Measurements from ENCODE around the gene CABLES2.

CABLES2 gene

GRCh38 chr20:62402456-62403150, 4.5 kb downstream of the CABLES2 start:
- Histone ChIP-seq H3K27me3 (ENCODE audit: control insufficient read depth, insufficient read depth, low read length) (no peaks in the 10 kb centered on the region), H3K36me3 (ENCODE audit: control insufficient read depth, insufficient read depth, low read length) (no peaks in the 10 kb centered on the region; the same call in 1 of the 2 replicates), H3K4me1 (ENCODE audit: control insufficient read depth, insufficient read depth, low read length) (no peaks in the 10 kb centered on the region), H3K4me3 (ENCODE audit: low read length) (no peak overlapping the region), H3K27ac (ENCODE audit: low read length) (no peak overlapping the region), H3K9me3 (ENCODE audit: control insufficient read depth, insufficient read depth, low read length) (no peaks in the 10 kb centered on the region)
- no peak for DNase-seq (ENCODE audit: low read depth, low spot score)
- no CpG with 5 or more reads among the region's 23 CpGs for WGBS (ENCODE audit: insufficient coverage, insufficient read length)

- DNase-seq (ENCODE audit: low read depth, low spot score) = no peak
- Histone ChIP-seq H3K4me1 (ENCODE audit: control insufficient read depth, insufficient read depth, low read length) (no peaks in the 10 kb centered on the region), H3K9me3 (ENCODE audit: control insufficient read depth, insufficient read depth, low read length) (no peaks in the 10 kb centered on the region), H3K27me3 (ENCODE audit: control insufficient read depth, insufficient read depth, low read length) (no peaks in the 10 kb centered on the region), H3K4me3 (ENCODE audit: low read length) (no peak overlapping the region), H3K36me3 (ENCODE audit: control insufficient read depth, insufficient read depth, low read length) (no peaks in the 10 kb centered on the region; the same call in 1 of the 2 replicates), H3K27ac (ENCODE audit: low read length) (no peak overlapping the region)
- no CpG with 5 or more reads among the region's 21 CpGs for WGBS (ENCODE audit: insufficient coverage, insufficient read length)
Observed at GRCh38 chr20:62401331-62401779, 5.7 kb downstream of the CABLES2 start.

- DNase-seq (ENCODE audit: low read depth, low spot score) = no peak
- Histone ChIP-seq H3K27ac (ENCODE audit: low read length) (no peak overlapping the region), H3K4me1 (ENCODE audit: control insufficient read depth, insufficient read depth, low read length) (no peaks in the 10 kb centered on the region), H3K36me3 (ENCODE audit: control insufficient read depth, insufficient read depth, low read length) (no peaks in the 10 kb centered on the region; the same call in 1 of the 2 replicates), H3K4me3 (ENCODE audit: low read length) (no peak overlapping the region), H3K9me3 (ENCODE audit: control insufficient read depth, insufficient read depth, low read length) (no peaks in the 10 kb centered on the region), H3K27me3 (ENCODE audit: control insufficient read depth, insufficient read depth, low read length) (no peaks in the 10 kb centered on the region)
- WGBS (ENCODE audit: insufficient coverage, insufficient read length) = no CpG with 5 or more reads among the region's 10 CpGs
Observed at GRCh38 chr20:62400541-62400940, 6.5 kb downstream of the CABLES2 start.

GRCh38 chr20:62400021-62400420, 7.1 kb downstream of the CABLES2 start:
- no peaks in the 10 kb centered on the region for H3K9me3 ChIP-seq (ENCODE audit: control insufficient read depth, insufficient read depth, low read length)
- no peak for DNase-seq (ENCODE audit: low read depth, low spot score)
- no peaks in the 10 kb centered on the region; the same call in 1 of the 2 replicates for H3K36me3 ChIP-seq (ENCODE audit: control insufficient read depth, insufficient read depth, low read length)
- no CpG with 5 or more reads among the region's 7 CpGs for WGBS (ENCODE audit: insufficient coverage, insufficient read length)
- H3K27ac ChIP-seq (ENCODE audit: low read length) = no peak overlapping the region
- no peaks in the 10 kb centered on the region for H3K27me3 ChIP-seq (ENCODE audit: control insufficient read depth, insufficient read depth, low read length)
- no peak overlapping the region for H3K4me3 ChIP-seq (ENCODE audit: low read length)
- H3K4me1 ChIP-seq (ENCODE audit: control insufficient read depth, insufficient read depth, low read length) = no peaks in the 10 kb centered on the region

- Histone ChIP-seq H3K27ac (ENCODE audit: low read length) (no peak overlapping the region), H3K36me3 (ENCODE audit: control insufficient read depth, insufficient read depth, low read length) (no peaks in the 10 kb centered on the region; the same call in 1 of the 2 replicates), H3K4me3 (ENCODE audit: low read length) (no peak overlapping the region), H3K4me1 (ENCODE audit: control insufficient read depth, insufficient read depth, low read length) (no peaks in the 10 kb centered on the region), H3K27me3 (ENCODE audit: control insufficient read depth, insufficient read depth, low read length) (no peaks in the 10 kb centered on the region), H3K9me3 (ENCODE audit: control insufficient read depth, insufficient read depth, low read length) (no peaks in the 10 kb centered on the region)
- DNase-seq (ENCODE audit: low read depth, low spot score) = no peak
- WGBS (ENCODE audit: insufficient coverage, insufficient read length) = 100% methylated on average over 1 of the region's 19 CpGs
Observed at GRCh38 chr20:62398120-62398821, 8.8 kb downstream of the CABLES2 start.

GRCh38 chr20:62396367-62397239, 10.5 kb downstream of the CABLES2 start:
- Histone ChIP-seq H3K4me3 (ENCODE audit: low read length) (no peak overlapping the region), H3K9me3 (ENCODE audit: control insufficient read depth, insufficient read depth, low read length) (no peaks in the 10 kb centered on the region), H3K27me3 (ENCODE audit: control insufficient read depth, insufficient read depth, low read length) (no peaks in the 10 kb centered on the region), H3K4me1 (ENCODE audit: control insufficient read depth, insufficient read depth, low read length) (no peaks in the 10 kb centered on the region), H3K27ac (ENCODE audit: low read length) (no peak overlapping the region), H3K36me3 (ENCODE audit: control insufficient read depth, insufficient read depth, low read length) (no peaks in the 10 kb centered on the region; the same call in 1 of the 2 replicates)
- no CpG with 5 or more reads among the region's 35 CpGs for WGBS (ENCODE audit: insufficient coverage, insufficient read length)
- no peak for DNase-seq (ENCODE audit: low read depth, low spot score)

- WGBS (ENCODE audit: insufficient coverage, insufficient read length) = no CpG with 5 or more reads among the region's 27 CpGs
- no peak for DNase-seq (ENCODE audit: low read depth, low spot score)
- no peaks in the 10 kb centered on the region for H3K9me3 ChIP-seq (ENCODE audit: control insufficient read depth, insufficient read depth, low read length)
- H3K27me3 ChIP-seq (ENCODE audit: control insufficient read depth, insufficient read depth, low read length) = no peaks in the 10 kb centered on the region
- peaks cover 3% of the 10 kb centered on the region; the same call in 1 of the 2 replicates for H3K36me3 ChIP-seq (ENCODE audit: control insufficient read depth, insufficient read depth, low read length)
- no peak overlapping the region for H3K4me3 ChIP-seq (ENCODE audit: low read length)
- H3K27ac ChIP-seq (ENCODE audit: low read length) = no peak overlapping the region
- H3K4me1 ChIP-seq (ENCODE audit: control insufficient read depth, insufficient read depth, low read length) = no peaks in the 10 kb centered on the region
Observed at GRCh38 chr20:62395311-62396242, 11.5 kb downstream of the CABLES2 start.

GRCh38 chr20:62394248-62395245, 12.5 kb downstream of the CABLES2 start:
- no peak for DNase-seq (ENCODE audit: low read depth, low spot score)
- Histone ChIP-seq H3K4me1 (ENCODE audit: control insufficient read depth, insufficient read depth, low read length) (no peaks in the 10 kb centered on the region), H3K4me3 (ENCODE audit: low read length) (no peak overlapping the region; the same call in 1 of the 2 replicates), H3K27me3 (ENCODE audit: control insufficient read depth, insufficient read depth, low read length) (no peaks in the 10 kb centered on the region), H3K36me3 (ENCODE audit: control insufficient read depth, insufficient read depth, low read length) (peaks cover 3% of the 10 kb centered on the region; the same call in 1 of the 2 replicates), H3K27ac (ENCODE audit: low read length) (no peak overlapping the region), H3K9me3 (ENCODE audit: control insufficient read depth, insufficient read depth, low read length) (no peaks in the 10 kb centered on the region)
- WGBS (ENCODE audit: insufficient coverage, insufficient read length) = no CpG with 5 or more reads among the region's 44 CpGs

- DNase-seq (ENCODE audit: low read depth, low spot score) = no peak
- Histone ChIP-seq H3K27ac (ENCODE audit: low read length) (no peak overlapping the region), H3K4me1 (ENCODE audit: control insufficient read depth, insufficient read depth, low read length) (no peaks in the 10 kb centered on the region), H3K4me3 (ENCODE audit: low read length) (no peak overlapping the region), H3K36me3 (ENCODE audit: control insufficient read depth, insufficient read depth, low read length) (peaks cover 8% of the 10 kb centered on the region), H3K27me3 (ENCODE audit: control insufficient read depth, insufficient read depth, low read length) (no peaks in the 10 kb centered on the region), H3K9me3 (ENCODE audit: control insufficient read depth, insufficient read depth, low read length) (no peaks in the 10 kb centered on the region)
- WGBS (ENCODE audit: insufficient coverage, insufficient read length) = no CpG with 5 or more reads among the region's 24 CpGs
Observed at GRCh38 chr20:62393830-62394229, 13.3 kb downstream of the CABLES2 start.

Measured in iPS DF 6.9 (cell line).